NCI-H187 treated with DMSO at 0.1 percent for 48 hours (cell line): ENCODE results near the gene MYO1D.
"Not testable (repeated sequence)": the region's sequence is repeated elsewhere in the genome, so short reads cannot be mapped to it uniquely, and the experiment has no call there.

ENCODE experiments used
- DNase-seq: peaks from one replicate; lab custom pipeline; 2025; lab: John Stamatoyannopoulos, UW

MYO1D gene

GRCh38 chr17:32876417-32877163, at the start of gene MYO1D:
Gene MYO1D (minus strand): TSS chr17:32877124. CDS start chr17:32876872, 252 bp downstream.
- no peak for DNase-seq

- no peak for DNase-seq
These were observed 49.3 kb upstream of the MYO1D start for GRCh38 chr17:32926183-32926582.

GRCh38 chr17:32923905-32924304, 47.0 kb upstream of the MYO1D start:
- not testable (repeated sequence) for DNase-seq

GRCh38 chr17:32921017-32921416, 44.1 kb upstream of the MYO1D start:
- DNase-seq, result no peak

GRCh38 chr17:32920293-32920692, 43.4 kb upstream of the MYO1D start:
- DNase-seq, result no peak

- not testable (repeated sequence) for DNase-seq
These were observed 43.0 kb upstream of the MYO1D start for GRCh38 chr17:32919876-32920275.

GRCh38 chr17:32917842-32918241, 40.9 kb upstream of the MYO1D start:
- no peak for DNase-seq

GRCh38 chr17:32917081-32917480, 40.2 kb upstream of the MYO1D start:
- DNase-seq, result no peak

GRCh38 chr17:32916134-32916533, 39.2 kb upstream of the MYO1D start:
- DNase-seq, result no peak

- no peak for DNase-seq
These were observed 38.3 kb upstream of the MYO1D start for GRCh38 chr17:32915245-32915644.

GRCh38 chr17:32914181-32914580, 37.3 kb upstream of the MYO1D start:
- no peak for DNase-seq

GRCh38 chr17:32913593-32913992, 36.7 kb upstream of the MYO1D start:
- DNase-seq, result no peak

GRCh38 chr17:32912218-32912897, 35.4 kb upstream of the MYO1D start:
- DNase-seq, result no peak

- DNase-seq, result no peak
These were observed 33.8 kb upstream of the MYO1D start for GRCh38 chr17:32910769-32911168.

GRCh38 chr17:32909787-32910369, 33.0 kb upstream of the MYO1D start:
- no peak for DNase-seq

- no peak for DNase-seq
These were observed 30.7 kb upstream of the MYO1D start for GRCh38 chr17:32907583-32907982.

- no peak for DNase-seq
These were observed 28.0 kb upstream of the MYO1D start for GRCh38 chr17:32904891-32905290.

- DNase-seq, result no peak
These were observed 27.1 kb upstream of the MYO1D start for GRCh38 chr17:32903774-32904673.

GRCh38 chr17:32901743-32902142, 24.8 kb upstream of the MYO1D start:
- no peak for DNase-seq

GRCh38 chr17:32899236-32900013, 22.5 kb upstream of the MYO1D start:
- no peak for DNase-seq

GRCh38 chr17:32896647-32897258, 19.8 kb upstream of the MYO1D start:
- no peak for DNase-seq
